Lung (tissue), 12 donors: ENCODE data around the gene SP140. TPM values are rescaled to one million over a fixed set of nuclear protein-coding genes. Genes with fewer than 3 reads are reported as not detected.

ENCODE experiments used
- ATAC-seq: fragments of 200-7000 bp; cut with Tn5 transposase; one replicate; pipeline ENCODE4 v1.9.1; 2020; ENCODE audit warnings: moderate number of reproducible peaks; ENCODE audit not compliant: insufficient read depth, low FRiP score
- DNase-seq, 3 donors: peaks; one replicate each; pipeline ENCODE4 v3.0.0-alpha.2; 2013 to 2017
- H3K27ac ChIP-seq, 2 donors: one replicate each; pipeline ENCODE4 v1.5.1; 2013; ENCODE audit warnings: mild to moderate bottlenecking in 2 of 2, moderate library complexity in 2 of 2, control low read depth in 1 of 2, inconsistent platforms in 1 of 2, low read depth in 1 of 2, low read length in 1 of 2
- H3K27me3 ChIP-seq, 3 donors: one replicate each; pipeline ENCODE4 v1.5.1; 2013; ENCODE audit warnings: low read length in 2 of 3; ENCODE audit not compliant: control insufficient read depth in 3 of 3, insufficient read depth in 3 of 3
- H3K36me3 ChIP-seq, 4 donors: one replicate each; pipeline ENCODE4 v1.5.1; 2013; ENCODE audit warnings: low read length in 4 of 4, mild to moderate bottlenecking in 1 of 4, moderate library complexity in 1 of 4; ENCODE audit not compliant: control insufficient read depth in 4 of 4, insufficient read depth in 4 of 4
- H3K4me1 ChIP-seq, 5 donors: one replicate each; pipeline ENCODE4 v1.5.1; 2013; ENCODE audit warnings: low read length in 5 of 5, mild to moderate bottlenecking in 2 of 5, moderate library complexity in 1 of 5; ENCODE audit not compliant: control insufficient read depth in 5 of 5, insufficient read depth in 5 of 5
- H3K4me3 ChIP-seq: one replicate; pipeline ENCODE4 v1.5.1; 2013; ENCODE audit warnings: mild to moderate bottlenecking, control low read depth, moderate library complexity
- H3K9ac ChIP-seq, 2 donors: one replicate each; pipeline ENCODE4 v1.5.1; 2013; ENCODE audit warnings: low read length in 2 of 2, control low read depth in 1 of 2; ENCODE audit not compliant: insufficient read depth in 1 of 2
- H3K9me3 ChIP-seq, 4 donors: one replicate each; pipeline ENCODE4 v1.5.1; 2013; ENCODE audit warnings: low read length in 3 of 4, mild to moderate bottlenecking in 1 of 4, moderate library complexity in 1 of 4; ENCODE audit not compliant: control insufficient read depth in 4 of 4, insufficient read depth in 3 of 4
- CTCF ChIP-seq: IDR thresholded peaks from 2 replicates; pipeline ENCODE4 v1.5.1; 2012; ENCODE audit warnings: mild to moderate bottlenecking; ENCODE audit errors: control extremely low read depth, extremely low read depth
- WGBS, 2 donors: extraction: QIAGEN DNeasy Blood & Tissue Kit; methylation state at CpG; one replicate each; pipeline ENCODE4 v1.1.7; 2013; 5-methylcytosine and 5-hydroxymethylcytosine counted together
- polyA plus RNA-seq, 2 donors: library from polyadenylated mRNA; stranded (reverse); fragments of 200-250 nt; gene quantifications; one replicate each; pipeline ENCODE4 v1.2.1, GENCODE V29; 2013
- total RNA-seq, 2 donors: library from RNA; depleted of rRNA in 1 of 2; stranded (reverse); fragments of >200 nt in 1 of 2; gene quantifications; one replicate each; pipeline ENCODE4 v1.2.1, GENCODE V29; 2014 to 2021
- donor health status: control.
- donor health status: control.
- donor health status: Bipolar disorder and iron deficiency.
- donor health status: healthy.
- donor health status: DM: yes; HTN: yes; CAD: no.

The SP140 gene
- total and polyA plus RNA-seq, 4 donors = 2.9 to 6.7 (median 6.0) TPM

DNA sequence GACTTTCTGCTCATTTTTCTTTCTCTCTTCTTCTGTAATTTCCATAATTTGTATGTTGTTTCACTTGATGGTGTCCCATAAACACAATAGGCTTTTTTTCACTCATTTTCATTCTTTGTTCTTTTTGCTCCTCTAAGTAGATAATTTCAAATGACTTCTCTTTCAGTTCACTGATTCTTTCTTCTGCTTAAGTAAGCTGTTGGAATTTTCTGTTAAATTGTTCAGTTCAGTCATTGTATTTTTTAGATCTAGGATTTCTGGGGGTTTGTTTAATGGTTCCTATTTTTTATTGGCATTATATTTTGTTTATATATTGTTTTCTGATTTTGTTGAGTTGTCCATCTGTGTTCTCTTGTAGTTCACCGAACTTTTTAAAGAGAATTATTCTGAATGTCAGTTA is 120.9 kb downstream of the SP140 start:
- WGBS, 2 donors = 99 to 100% methylated on average over 1 of the region's 1 CpG
- ATAC-seq = no peak
- Histone ChIP-seq H3K4me3 (no peak overlapping the region), H3K9me3 (peaks cover 0 to 3% (median 0%) of the 10 kb centered on the region in 4 donors), H3K36me3 (no peaks in the 10 kb centered on the region), H3K27me3 (no peaks in the 10 kb centered on the region), H3K9ac (no peak overlapping the region), H3K4me1 (peaks cover 0 to 2% (median 0%) of the 10 kb centered on the region in 5 donors), H3K27ac (no peak overlapping the region)
- TF ChIP-seq CTCF = no peak
- no peak for DNase-seq

- DNase-seq (no peak), ATAC-seq (no peak)
- H3K27ac ChIP-seq = no peak overlapping the region
- peaks cover 0 to 2% (median 0%) of the 10 kb centered on the region in 5 donors for H3K4me1 ChIP-seq
- H3K4me3 ChIP-seq = no peak overlapping the region
- no peaks in the 10 kb centered on the region for H3K36me3 ChIP-seq
- H3K27me3 ChIP-seq = no peaks in the 10 kb centered on the region
- H3K9ac ChIP-seq = no peak overlapping the region
- H3K9me3 ChIP-seq = peaks cover 0 to 3% (median 0%) of the 10 kb centered on the region in 4 donors
- TF ChIP-seq CTCF = no peak
- WGBS, 2 donors = 90 to 100% methylated on average over 1 of the region's 1 CpG
These were observed 121.5 kb downstream of the SP140 start for GRCh38 chr2:230346921-230347533.

DNA sequence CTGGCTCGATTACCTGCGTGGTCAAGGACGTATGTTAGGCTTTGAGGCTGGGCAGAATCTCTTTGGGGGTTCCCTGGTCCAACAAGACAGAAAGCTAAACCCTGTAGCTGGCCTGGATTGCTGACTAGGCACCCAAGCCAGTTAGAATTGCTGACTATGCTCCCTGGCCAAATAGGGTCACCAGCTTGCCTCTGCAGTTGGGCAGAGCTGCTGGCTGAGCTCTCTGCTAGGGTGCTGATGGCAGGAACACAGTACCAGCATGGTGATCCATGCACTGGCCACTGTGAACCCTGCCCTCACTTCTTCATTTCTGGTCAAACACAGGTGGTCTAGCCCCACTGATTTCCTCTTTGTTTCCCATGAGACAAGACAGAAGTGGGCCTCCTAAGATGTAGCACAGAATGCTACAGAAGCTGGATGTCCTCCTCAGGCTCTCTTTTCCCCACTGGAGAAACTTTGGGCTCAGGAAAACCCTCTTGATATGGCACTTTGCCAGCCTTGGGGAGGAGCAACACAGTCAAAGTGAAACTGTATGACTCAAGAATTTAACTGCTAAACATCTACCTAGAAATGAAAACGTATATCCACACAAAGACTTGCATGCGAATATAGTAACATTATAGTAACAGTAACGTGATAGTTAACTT is 122.2 kb downstream of the SP140 start:
- H3K4me1 ChIP-seq = peaks cover 0 to 2% (median 0%) of the 10 kb centered on the region in 5 donors
- H3K27ac ChIP-seq = no peak overlapping the region
- H3K4me3 ChIP-seq = no peak overlapping the region
- H3K27me3 ChIP-seq = no peaks in the 10 kb centered on the region
- no peak for ATAC-seq
- 83 to 92% methylated on average over 6 of the region's 6 CpGs for WGBS, 2 donors
- no peak for TF ChIP-seq CTCF
- DNase-seq = no peak
- H3K9ac ChIP-seq = no peak overlapping the region
- peaks cover 0 to 3% (median 0%) of the 10 kb centered on the region in 4 donors for H3K9me3 ChIP-seq
- no peaks in the 10 kb centered on the region for H3K36me3 ChIP-seq
